GM10266 (cell line): ENCODE measurements around the gene ADAT2.
A peak's percentile ranks its signal among the peaks of the same experiment; 100 is the strongest.

ENCODE experiments used
- DNase-seq: peaks from one replicate; pipeline ENCODE4 v3.0.0; 2012; ENCODE audit errors: extremely low spot score
- TF ChIP-seq, protein P1 (sequence below): IDR thresholded peaks from 2 replicates; pipeline ENCODE4 v1.5.1; 2012; ENCODE audit warnings: mild to moderate bottlenecking, low read depth; ENCODE audit not compliant: control insufficient read depth, insufficient read depth; ENCODE audit errors: missing control alignments

ADAT2 gene

GRCh38 chr6:143441680-143442545 is 8.6 kb downstream of the ADAT2 start:
- TF ChIP-seq, protein P1, sequence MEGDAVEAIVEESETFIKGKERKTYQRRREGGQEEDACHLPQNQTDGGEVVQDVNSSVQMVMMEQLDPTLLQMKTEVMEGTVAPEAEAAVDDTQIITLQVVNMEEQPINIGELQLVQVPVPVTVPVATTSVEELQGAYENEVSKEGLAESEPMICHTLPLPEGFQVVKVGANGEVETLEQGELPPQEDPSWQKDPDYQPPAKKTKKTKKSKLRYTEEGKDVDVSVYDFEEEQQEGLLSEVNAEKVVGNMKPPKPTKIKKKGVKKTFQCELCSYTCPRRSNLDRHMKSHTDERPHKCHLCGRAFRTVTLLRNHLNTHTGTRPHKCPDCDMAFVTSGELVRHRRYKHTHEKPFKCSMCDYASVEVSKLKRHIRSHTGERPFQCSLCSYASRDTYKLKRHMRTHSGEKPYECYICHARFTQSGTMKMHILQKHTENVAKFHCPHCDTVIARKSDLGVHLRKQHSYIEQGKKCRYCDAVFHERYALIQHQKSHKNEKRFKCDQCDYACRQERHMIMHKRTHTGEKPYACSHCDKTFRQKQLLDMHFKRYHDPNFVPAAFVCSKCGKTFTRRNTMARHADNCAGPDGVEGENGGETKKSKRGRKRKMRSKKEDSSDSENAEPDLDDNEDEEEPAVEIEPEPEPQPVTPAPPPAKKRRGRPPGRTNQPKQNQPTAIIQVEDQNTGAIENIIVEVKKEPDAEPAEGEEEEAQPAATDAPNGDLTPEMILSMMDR: no peak
- DNase-seq: no peak

GRCh38 chr6:143441010-143441409 is 9.5 kb downstream of the ADAT2 start:
- TF ChIP-seq, protein P1: no peak
- no peak for DNase-seq

DNA sequence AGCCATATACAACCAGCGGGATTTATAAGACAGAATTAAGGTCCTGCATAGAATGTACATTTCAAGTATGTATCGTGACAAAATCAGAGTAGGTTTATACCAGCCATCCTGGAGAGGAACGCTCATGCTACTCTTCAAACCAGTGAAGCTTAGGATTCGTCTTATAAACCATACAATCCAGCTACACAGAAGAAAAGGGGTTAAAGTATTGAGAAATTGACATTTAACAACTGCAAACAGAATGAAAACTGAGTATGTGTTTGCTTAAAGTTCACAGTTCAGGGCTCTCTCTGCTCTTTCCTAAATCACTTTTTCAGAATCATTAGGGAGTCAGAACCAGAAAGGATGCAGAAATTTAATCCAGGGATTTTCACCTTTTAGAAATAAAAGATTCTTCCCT is 17.9 kb downstream of the ADAT2 start:
- no peak for DNase-seq
- TF ChIP-seq, protein P1: no peak

- no peak for DNase-seq
- TF ChIP-seq, protein P1: no peak
These were observed 19.3 kb downstream of the ADAT2 start for GRCh38 chr6:143431226-143431625.

DNA sequence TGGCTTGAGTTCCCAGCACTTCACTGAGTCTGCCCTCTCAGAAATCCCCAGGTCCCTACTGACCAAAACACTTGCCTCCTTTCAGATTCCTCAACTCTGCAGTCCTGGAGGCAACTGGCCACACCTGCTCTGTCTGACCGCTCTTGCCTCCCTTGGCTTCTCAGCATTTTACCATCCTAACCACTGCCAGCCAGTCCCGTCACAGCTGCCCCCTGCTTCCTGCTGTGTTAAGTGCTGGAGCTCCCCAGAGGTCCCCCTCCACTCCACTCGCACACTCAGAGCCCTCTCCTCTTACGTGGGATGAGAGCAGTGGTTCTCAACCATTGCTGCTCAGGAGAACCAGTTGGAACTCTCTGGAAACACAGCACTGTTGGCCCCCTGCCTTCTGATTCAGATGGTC is 20.5 kb downstream of the ADAT2 start:
- no peak for DNase-seq
- TF ChIP-seq, protein P1: no peak

DNA sequence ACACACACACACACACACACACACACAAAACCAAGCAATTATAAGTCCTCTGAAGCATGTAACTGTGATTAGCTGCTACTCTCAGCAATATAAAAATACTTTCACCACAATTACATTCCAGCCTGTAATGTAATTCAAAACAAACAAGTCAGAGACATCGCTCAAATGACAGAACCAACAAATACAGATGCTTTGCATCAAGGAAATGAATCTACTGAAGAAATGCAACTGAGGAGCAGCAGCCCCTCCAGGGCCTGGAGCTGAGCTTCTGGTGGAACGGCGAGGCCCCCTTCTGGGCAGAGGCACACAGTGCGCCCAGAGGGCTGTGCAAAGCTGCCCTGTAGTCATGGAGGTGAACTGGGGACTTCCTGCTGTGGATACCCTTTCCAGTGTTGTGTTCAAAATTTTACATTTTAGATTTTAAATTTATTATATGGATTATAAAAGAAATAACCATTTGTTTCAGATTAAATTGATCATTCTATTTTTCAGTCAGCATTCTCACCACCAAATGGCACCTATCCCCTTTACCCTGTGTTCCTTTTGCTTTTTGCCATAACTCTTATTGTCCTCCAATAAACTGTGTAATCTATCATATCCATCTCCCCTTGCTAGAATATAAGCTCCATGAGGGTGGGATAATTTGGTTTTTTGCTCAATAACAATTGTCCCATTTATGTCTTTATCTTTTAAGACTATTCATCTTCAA is 23.2 kb downstream of the ADAT2 start:
- peak; percentile 62 for DNase-seq
- TF ChIP-seq, protein P1: peak; percentile 93

DNA sequence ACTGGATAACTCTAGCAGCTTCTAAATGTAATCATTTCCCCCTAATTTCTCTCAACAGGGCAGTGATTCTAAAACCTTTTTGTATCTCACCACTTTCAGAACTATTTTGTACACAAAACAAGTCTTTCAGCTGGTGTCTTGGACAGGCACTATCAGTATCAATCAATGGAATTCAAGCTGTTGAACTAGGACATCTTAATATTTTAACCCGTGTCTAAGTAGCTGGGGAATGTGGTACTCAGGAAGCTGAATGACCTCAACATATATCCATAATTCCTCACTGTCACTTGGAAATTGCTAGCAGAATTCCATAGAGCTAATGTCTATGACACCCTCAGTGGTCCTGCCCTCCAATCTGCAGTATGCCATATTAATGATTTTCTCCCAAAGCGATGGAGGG is 24.5 kb downstream of the ADAT2 start:
- TF ChIP-seq, protein P1: no peak
- DNase-seq: no peak
